ENCODE measurements around the gene THEM5.

THEM5 gene

GRCh38 chr1:151871284-151872030 is 17.9 kb upstream of the THEM5 start:
- no peak overlapping the region for H3K4me2 ChIP-seq (ENCODE audit: insufficient read depth, low read length)
- ATAC-seq (ENCODE audit: insufficient read depth, low read depth), result no peak
- H3K9me3 ChIP-seq (ENCODE audit: insufficient read depth, low read length, severe bottlenecking), result no peaks in the 10 kb centered on the region

GRCh38 chr1:151868486-151868885 is 15.0 kb upstream of the THEM5 start:
- no peak overlapping the region for H3K4me3 ChIP-seq (ENCODE audit: low read depth in 1 of 2, low read length in 2 of 2)
- H4K20me1 ChIP-seq (ENCODE audit: insufficient read depth, low read length), result no peaks in the 10 kb centered on the region
- H3K36me3 ChIP-seq (ENCODE audit: insufficient read depth, low read length), result no peaks in the 10 kb centered on the region
- H3K79me2 ChIP-seq (ENCODE audit: insufficient read depth, low read length), result no peaks in the 10 kb centered on the region
- DNase-seq (no peak), ATAC-seq (ENCODE audit: insufficient read depth, low read depth) (no peak)
- no peaks in the 10 kb centered on the region for H3K9me3 ChIP-seq (ENCODE audit: insufficient read depth, low read length, severe bottlenecking)
- H3K4me1 ChIP-seq (ENCODE audit: insufficient read depth, low read length), result no peaks in the 10 kb centered on the region
- no peak overlapping the region for H3K4me2 ChIP-seq (ENCODE audit: insufficient read depth, low read length)
- H2AFZ ChIP-seq (ENCODE audit: low read depth, low read length), result no peak overlapping the region
- H3K9ac ChIP-seq (ENCODE audit: low read depth, low read length), result no peak overlapping the region
- no peak for TF ChIP-seq EZH2 (IDR thresholded peaks at IDR 0.05; ENCODE audit: borderline replicate concordance, low read depth, low read length, severe bottlenecking)
- no peak for TF ChIP-seq CTCF (IDR thresholded peaks at IDR 0.05; ENCODE audit: borderline replicate concordance, extremely low read depth, low read length, poor library complexity, severe bottlenecking)
- peaks cover 5% of the 10 kb centered on the region for H3K27me3 ChIP-seq (ENCODE audit: insufficient read depth, low read length, poor library complexity)
- H3K27ac ChIP-seq (ENCODE audit: low read length), result no peak overlapping the region

More at GRCh38 chr1:151871284-151872030, 17.9 kb upstream of the THEM5 start:
- DNase-seq, result no peak
- Histone ChIP-seq H3K4me3 (ENCODE audit: low read depth in 1 of 2, low read length in 2 of 2) (no peak overlapping the region), H3K36me3 (ENCODE audit: insufficient read depth, low read length) (no peaks in the 10 kb centered on the region), H3K9ac (ENCODE audit: low read depth, low read length) (no peak overlapping the region), H3K79me2 (ENCODE audit: insufficient read depth, low read length) (no peaks in the 10 kb centered on the region), H3K27me3 (ENCODE audit: insufficient read depth, low read length, poor library complexity) (peaks cover 5% of the 10 kb centered on the region), H3K4me1 (ENCODE audit: insufficient read depth, low read length) (peaks cover 9% of the 10 kb centered on the region), H4K20me1 (ENCODE audit: insufficient read depth, low read length) (no peaks in the 10 kb centered on the region), H3K27ac (ENCODE audit: low read length) (no peak overlapping the region), H2AFZ (ENCODE audit: low read depth, low read length) (no peak overlapping the region)
- TF ChIP-seq EZH2 (IDR thresholded peaks at IDR 0.05; ENCODE audit: borderline replicate concordance, low read depth, low read length, severe bottlenecking), result no peak
- TF ChIP-seq CTCF (IDR thresholded peaks at IDR 0.05; ENCODE audit: borderline replicate concordance, extremely low read depth, low read length, poor library complexity, severe bottlenecking), result no peak

DNA sequence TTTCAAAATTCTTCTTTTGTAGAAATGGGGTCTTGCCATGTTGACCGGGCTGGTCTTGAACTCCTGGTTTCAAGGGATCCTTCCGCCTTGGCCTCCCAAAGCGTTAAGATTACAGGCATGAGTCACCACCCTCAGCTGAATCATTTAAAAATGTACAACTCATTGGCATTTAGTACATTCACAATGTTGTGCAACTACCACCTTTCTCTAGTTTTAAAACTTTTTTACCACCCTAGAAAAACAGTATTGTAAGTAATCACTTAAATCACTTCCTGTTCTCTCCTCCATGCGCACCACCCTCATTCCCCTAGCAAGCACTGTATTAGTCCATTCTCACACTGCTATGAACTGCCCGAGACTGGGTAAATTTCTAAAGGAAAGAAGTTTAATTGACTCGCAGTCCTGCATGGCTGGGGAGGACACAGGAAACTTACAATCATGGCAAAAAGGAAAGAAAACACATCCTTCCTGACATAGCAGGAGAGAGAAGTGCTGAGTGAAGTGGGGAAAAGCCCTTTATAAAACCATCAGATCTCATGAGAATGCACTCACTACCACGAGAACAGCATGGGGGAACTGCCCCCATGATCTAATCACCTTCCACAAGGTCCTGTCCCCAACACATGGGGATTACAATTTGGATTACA is 14.4 kb upstream of the THEM5 start:
- Histone ChIP-seq H3K36me3 (ENCODE audit: insufficient read depth, low read length) (no peaks in the 10 kb centered on the region), H3K4me3 (ENCODE audit: low read depth in 1 of 2, low read length in 2 of 2) (no peak overlapping the region), H3K9ac (ENCODE audit: low read depth, low read length) (no peak overlapping the region), H3K4me2 (ENCODE audit: insufficient read depth, low read length) (no peak overlapping the region), H3K27ac (ENCODE audit: low read length) (no peak overlapping the region), H4K20me1 (ENCODE audit: insufficient read depth, low read length) (no peaks in the 10 kb centered on the region), H3K79me2 (ENCODE audit: insufficient read depth, low read length) (no peaks in the 10 kb centered on the region), H3K4me1 (ENCODE audit: insufficient read depth, low read length) (no peaks in the 10 kb centered on the region), H2AFZ (ENCODE audit: low read depth, low read length) (no peak overlapping the region), H3K9me3 (ENCODE audit: insufficient read depth, low read length, severe bottlenecking) (no peaks in the 10 kb centered on the region), H3K27me3 (ENCODE audit: insufficient read depth, low read length, poor library complexity) (peaks cover 5% of the 10 kb centered on the region)
- ATAC-seq (ENCODE audit: insufficient read depth, low read depth) (no peak), DNase-seq (no peak)
- no peak for TF ChIP-seq EZH2 (IDR thresholded peaks at IDR 0.05; ENCODE audit: borderline replicate concordance, low read depth, low read length, severe bottlenecking)
- TF ChIP-seq CTCF (IDR thresholded peaks at IDR 0.05; ENCODE audit: borderline replicate concordance, extremely low read depth, low read length, poor library complexity, severe bottlenecking), result no peak
